GM21717 (cell line): ENCODE measurements around the gene FGD2.
A peak's percentile ranks its signal among the peaks of the same experiment; 100 is the strongest.

Experiments used
- ATAC-seq: cut with Tn5 transposase; IDR thresholded peaks from one replicate; pipeline ENCODE4 v1.9.1; 2021; ENCODE audit warnings: mild to moderate bottlenecking, moderate library complexity; ENCODE audit not compliant: unreplicated experiment

FGD2 gene

GRCh38 chr6:37005061-37005810, at the start of gene FGD2:
Gene FGD2, plus strand, starts transcription at chr6:37005655. Its CDS starts 163 bp downstream, at chr6:37005818.
- ATAC-seq, result peak; percentile 57

DNA sequence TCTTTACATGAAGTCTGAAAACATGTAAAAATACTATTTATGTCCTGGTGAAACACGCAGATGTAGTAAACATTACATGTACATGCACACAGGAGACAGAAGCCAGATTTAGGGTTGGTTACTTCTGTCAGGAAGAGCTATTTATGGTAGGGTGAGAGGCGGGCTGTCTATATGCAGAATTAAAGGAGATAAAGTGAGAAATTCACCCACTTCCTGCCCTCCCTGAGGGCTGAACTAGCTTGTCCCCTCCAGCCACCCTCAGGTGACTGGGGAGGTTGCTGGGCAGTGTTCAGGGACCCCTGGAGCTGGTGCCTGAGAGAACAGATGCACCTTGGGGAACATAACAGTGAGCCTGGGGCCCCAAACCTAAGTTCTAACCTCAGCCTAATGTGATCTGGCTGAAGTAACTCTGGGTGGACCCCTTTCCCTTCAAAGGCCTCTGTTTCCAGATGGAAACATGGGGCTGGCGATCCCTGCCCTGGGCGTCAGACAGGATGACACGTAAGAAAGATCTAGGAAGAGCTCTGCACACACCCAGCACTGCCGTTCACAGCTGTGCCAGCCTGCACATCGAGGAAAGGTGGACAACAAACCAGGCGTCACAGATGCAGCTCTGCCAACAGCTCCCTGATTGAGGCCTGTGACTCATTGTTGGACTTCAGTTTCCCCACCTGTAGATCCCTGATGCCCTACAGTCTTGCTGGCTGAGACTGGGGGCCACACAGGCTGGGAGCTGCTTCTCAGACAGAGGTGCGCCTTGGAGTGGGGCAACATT, 49.6 kb upstream of the FGD2 start:
- ATAC-seq, result no peak

DNA sequence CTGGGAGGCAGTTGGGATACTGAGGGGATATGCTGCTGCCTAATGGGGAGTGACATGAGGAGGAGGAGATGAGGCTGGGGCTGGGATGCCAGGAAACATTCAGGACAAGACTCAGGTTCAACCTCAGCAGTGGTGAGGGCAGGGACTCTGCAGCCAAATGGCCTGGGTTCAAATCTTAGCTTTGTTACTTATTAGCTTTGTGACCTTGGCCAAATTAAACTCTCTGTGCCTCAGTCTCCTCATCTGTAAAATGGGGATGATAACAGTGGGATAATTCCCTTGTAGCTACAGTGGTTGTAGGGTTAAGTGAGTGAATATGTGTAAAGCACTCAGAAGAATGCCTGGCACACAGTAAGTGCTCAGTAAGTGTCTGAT, 49.0 kb upstream of the FGD2 start:
- ATAC-seq, result no peak

DNA sequence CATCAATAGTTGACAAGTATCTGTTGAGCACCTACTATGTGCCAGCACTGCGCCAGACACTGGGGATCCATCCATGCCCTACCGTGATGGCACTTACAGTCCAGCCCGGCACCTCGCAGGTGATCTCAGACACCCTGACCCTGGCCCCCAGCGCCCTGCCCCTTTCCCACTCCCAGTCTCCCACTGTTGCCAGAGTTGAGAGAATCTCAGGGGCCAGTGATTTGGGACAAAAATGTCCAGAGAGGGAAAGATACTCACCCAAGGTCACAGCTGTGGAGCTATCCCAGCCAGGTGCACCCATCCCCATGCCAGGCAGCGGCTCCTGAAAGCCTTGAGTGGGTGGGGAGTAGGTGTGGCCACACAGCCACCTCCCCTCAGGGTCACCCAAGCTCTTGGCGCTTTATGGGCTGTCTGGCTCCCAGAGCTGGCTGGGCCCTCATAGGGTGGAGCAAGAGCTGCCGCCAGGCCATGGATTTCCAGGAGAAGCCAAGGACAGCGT, 47.6 kb upstream of the FGD2 start:
- ATAC-seq, result no peak

GRCh38 chr6:36958775-36959554, 46.5 kb upstream of the FGD2 start:
- ATAC-seq, result no peak

- ATAC-seq, result no peak
Measured at GRCh38 chr6:36959555-36960250, 45.8 kb upstream of the FGD2 start.

GRCh38 chr6:36961441-36962435, 43.7 kb upstream of the FGD2 start:
- ATAC-seq, result no peak

DNA sequence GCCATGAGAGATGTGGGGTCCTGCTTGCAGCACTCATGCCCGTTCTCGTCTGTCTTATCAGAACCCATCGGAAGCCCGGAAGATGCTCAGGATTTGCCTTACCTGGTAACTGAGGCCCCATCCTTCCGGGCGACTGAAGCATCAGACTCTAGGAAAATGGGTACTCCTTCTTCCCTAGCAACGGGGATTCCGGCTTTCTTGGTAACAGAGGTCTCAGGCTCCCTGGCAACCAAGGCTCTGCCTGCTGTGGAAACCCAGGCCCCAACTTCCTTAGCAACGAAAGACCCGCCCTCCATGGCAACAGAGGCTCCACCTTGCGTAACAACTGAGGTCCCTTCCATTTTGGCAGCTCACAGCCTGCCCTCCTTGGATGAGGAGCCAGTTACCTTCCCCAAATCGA, 42.6 kb upstream of the FGD2 start:
- no peak for ATAC-seq

GRCh38 chr6:36963451-36964290, 41.8 kb upstream of the FGD2 start:
- ATAC-seq, result no peak

DNA sequence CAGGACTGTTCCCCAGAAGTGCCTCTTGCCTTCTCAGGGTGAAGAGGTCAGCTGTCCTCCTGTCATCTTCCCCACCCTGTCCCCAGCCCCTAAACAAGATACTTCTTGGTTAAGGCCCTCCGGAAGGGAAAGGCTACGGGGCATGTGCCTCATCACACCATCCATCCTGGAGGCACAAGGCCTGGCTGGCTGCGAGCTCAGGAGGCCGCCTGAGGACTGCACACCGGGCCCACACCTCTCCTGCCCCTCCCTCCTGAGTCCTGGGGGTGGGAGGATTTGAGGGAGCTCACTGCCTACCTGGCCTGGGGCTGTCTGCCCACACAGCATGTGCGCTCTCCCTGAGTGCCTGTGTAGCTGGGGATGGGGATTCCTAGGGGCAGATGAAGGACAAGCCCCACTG, 41.1 kb upstream of the FGD2 start:
- ATAC-seq, result no peak

- no peak for ATAC-seq
Measured at GRCh38 chr6:36964908-36965307, 40.5 kb upstream of the FGD2 start.

DNA sequence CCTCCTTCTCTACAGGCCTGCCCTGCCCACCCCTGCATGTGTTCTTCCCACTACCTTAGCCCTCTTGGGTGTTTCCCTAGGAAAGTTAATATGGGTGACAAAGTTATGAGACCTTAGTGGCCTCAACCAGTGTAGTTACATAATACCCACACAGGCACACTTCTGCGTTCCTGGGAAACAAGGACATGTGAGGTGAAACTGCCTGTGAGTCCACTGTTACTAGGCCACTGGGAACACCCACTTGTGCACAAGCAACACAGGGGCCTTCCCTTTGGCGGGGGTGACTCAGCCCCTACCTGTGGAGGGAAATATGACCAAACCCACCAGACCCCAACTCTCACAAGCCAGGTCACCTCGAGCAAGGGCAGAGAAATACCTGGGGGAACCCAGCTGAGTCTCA, 38.2 kb upstream of the FGD2 start:
- no peak for ATAC-seq

DNA sequence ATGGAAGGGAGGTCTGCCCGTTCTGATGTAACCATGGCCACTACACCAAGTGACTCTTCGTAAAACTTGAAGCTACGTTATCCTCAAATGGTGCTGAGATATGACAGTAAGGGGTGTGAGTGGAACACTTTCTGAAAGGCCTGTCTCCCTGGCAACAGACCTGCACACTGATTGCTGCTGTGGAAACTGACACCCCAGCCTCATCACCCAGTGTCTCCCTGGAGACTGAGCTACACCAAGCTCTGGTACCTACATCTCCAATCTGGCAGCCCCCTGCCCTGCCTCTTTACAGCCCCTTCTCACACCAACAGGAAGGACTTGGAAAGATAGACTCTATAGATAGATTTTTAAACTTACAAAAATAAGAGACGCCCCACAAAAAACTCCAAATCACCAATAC, 37.7 kb upstream of the FGD2 start:
- no peak for ATAC-seq

- no peak for ATAC-seq
Measured at GRCh38 chr6:36968266-36968977, 37.0 kb upstream of the FGD2 start.

- no peak for ATAC-seq
Measured at GRCh38 chr6:36969240-36969691, 36.2 kb upstream of the FGD2 start.

- ATAC-seq, result no peak
Measured at GRCh38 chr6:36969988-36970891, 35.2 kb upstream of the FGD2 start.
